Smooth muscle cell (in vitro differentiated cells): ENCODE data around the gene AMER3. TPM values are rescaled to one million over a fixed set of nuclear protein-coding genes. Genes with fewer than 3 reads are reported as not detected.

Experiments
- DNase-seq: peaks from one replicate; lab custom pipeline; 2025; ENCODE audit not compliant: unreplicated experiment; lab: John Stamatoyannopoulos, UW
- H2AFZ ChIP-seq: fragments of 200-600 bp; sonication (generic); 2 replicates; pipeline ENCODE4 v1.6.0; 2016; ENCODE audit warnings: antibody characterized with exemption, low read depth, mild to moderate bottlenecking
- H3F3A ChIP-seq: fragments of 200-600 bp; sonication (generic); 2 replicates; pipeline ENCODE4 v1.6.0; 2017; ENCODE audit warnings: antibody characterized with exemption, low read depth
- H3K27ac ChIP-seq: fragments of 200-600 bp; sonication (generic); 2 replicates; pipeline ENCODE4 v1.5.1; 2016; ENCODE audit warnings: low read depth, mild to moderate bottlenecking
- H3K27me3 ChIP-seq: fragments of 200-600 bp; sonication (generic); 2 replicates; pipeline ENCODE4 v1.6.1; 2016; ENCODE audit warnings: low read depth, mild to moderate bottlenecking
- H3K36me3 ChIP-seq: fragments of 200-600 bp; sonication (generic); 2 replicates; pipeline ENCODE4 v1.5.1; 2016; ENCODE audit warnings: low read depth
- H3K4me1 ChIP-seq: fragments of 200-600 bp; sonication (generic); 2 replicates; pipeline ENCODE4 v1.5.1; 2016; ENCODE audit warnings: low read depth
- H3K4me2 ChIP-seq: fragments of 200-600 bp; sonication (generic); 2 replicates; pipeline ENCODE4 v1.6.0; 2016; ENCODE audit warnings: mild to moderate bottlenecking
- H3K4me3 ChIP-seq: fragments of 200-600 bp; sonication (generic); 2 replicates; pipeline ENCODE4 v1.5.1; 2016; ENCODE audit warnings: mild to moderate bottlenecking
- H3K79me2 ChIP-seq: fragments of 200-600 bp; sonication (generic); 2 replicates; pipeline ENCODE4 v1.6.0; 2016; ENCODE audit warnings: low read depth, mild to moderate bottlenecking
- H3K9ac ChIP-seq: fragments of 200-600 bp; sonication (generic); 2 replicates; pipeline ENCODE4 v1.6.0; 2016; ENCODE audit warnings: low read depth
- H3K9me3 ChIP-seq: fragments of 200-600 bp; sonication (generic); replicated peaks from 2 replicates; pipeline ENCODE4 v1.5.1; 2016; ENCODE audit warnings: low read depth
- H4K20me1 ChIP-seq: fragments of 200-600 bp; sonication (generic); 2 replicates; pipeline ENCODE4 v1.6.0; 2016; ENCODE audit warnings: low read depth
- WGBS: methylation state at CpG from one replicate; pipeline ENCODE4 v1.1.7; 2016; ENCODE audit warnings: low lambda C conversion rate; 5-methylcytosine and 5-hydroxymethylcytosine counted together
- polyA plus RNA-seq: library from polyadenylated mRNA; unstranded; fragments of >200 nt; fragmentation: Nextera tagmentation; extraction: Ambion mirVana; gene quantifications from 2 replicates; pipeline ENCODE4 v1.2.1, GENCODE V29; 2016
- total RNA-seq: library from RNA; depleted of rRNA; stranded (reverse); fragments of >200 nt; gene quantifications from 2 replicates; pipeline ENCODE4 v1.2.3, GENCODE V29; 2014
- TF ChIP-seq, protein P1 (sequence below): fragments of 200-600 bp; sonication (generic); IDR thresholded peaks from 2 replicates; pipeline ENCODE4 v1.5.1; 2017; ENCODE audit warnings: borderline replicate concordance, mild to moderate bottlenecking, antibody characterized with exemption; ENCODE audit not compliant: insufficient read depth, poor library complexity, severe bottlenecking

Gene AMER3
- total and polyA plus RNA-seq, 2 experiments from 2014 or later = not detected

DNA sequence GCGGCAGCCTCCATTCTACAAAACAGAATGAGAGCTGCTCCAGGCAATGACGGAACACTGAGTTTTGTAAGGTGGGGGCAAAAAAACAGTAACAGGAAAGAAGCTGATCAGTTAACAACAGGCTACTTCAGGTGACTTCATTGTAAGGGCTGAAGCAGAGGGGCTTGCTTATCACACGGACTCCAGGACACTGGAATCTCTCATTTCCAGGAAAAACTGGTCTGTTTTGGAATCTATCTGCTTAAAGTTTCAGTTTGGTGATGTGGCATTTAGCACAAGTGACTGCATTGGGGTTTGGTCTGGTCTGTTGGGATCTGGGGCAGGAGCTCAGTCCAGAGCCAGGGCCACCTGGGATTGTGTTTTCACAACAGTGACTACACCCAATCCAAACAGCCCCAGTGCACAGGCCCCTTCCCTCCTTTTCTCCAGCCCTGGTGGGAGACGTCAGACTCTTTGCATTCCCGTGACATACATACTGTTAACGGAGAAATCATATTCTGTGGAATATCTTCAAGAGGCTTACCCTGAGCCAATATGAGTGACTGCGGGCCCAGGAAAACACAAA, 14.1 kb downstream of the AMER3 start:
- no peak overlapping the region for H3K9ac ChIP-seq
- H3K4me2 ChIP-seq = no peak overlapping the region
- H2AFZ ChIP-seq = no peak overlapping the region
- no peak overlapping the region for H3K27ac ChIP-seq
- H3K27me3 ChIP-seq = no peaks in the 10 kb centered on the region
- H4K20me1 ChIP-seq = no peaks in the 10 kb centered on the region
- no peaks in the 10 kb centered on the region for H3F3A ChIP-seq
- no peaks in the 10 kb centered on the region for H3K36me3 ChIP-seq
- H3K4me1 ChIP-seq = no peaks in the 10 kb centered on the region
- H3K79me2 ChIP-seq = no peaks in the 10 kb centered on the region
- WGBS = 80% methylated on average over 7 of the region's 7 CpGs
- no peak overlapping the region for H3K4me3 ChIP-seq
- TF ChIP-seq, protein P1, sequence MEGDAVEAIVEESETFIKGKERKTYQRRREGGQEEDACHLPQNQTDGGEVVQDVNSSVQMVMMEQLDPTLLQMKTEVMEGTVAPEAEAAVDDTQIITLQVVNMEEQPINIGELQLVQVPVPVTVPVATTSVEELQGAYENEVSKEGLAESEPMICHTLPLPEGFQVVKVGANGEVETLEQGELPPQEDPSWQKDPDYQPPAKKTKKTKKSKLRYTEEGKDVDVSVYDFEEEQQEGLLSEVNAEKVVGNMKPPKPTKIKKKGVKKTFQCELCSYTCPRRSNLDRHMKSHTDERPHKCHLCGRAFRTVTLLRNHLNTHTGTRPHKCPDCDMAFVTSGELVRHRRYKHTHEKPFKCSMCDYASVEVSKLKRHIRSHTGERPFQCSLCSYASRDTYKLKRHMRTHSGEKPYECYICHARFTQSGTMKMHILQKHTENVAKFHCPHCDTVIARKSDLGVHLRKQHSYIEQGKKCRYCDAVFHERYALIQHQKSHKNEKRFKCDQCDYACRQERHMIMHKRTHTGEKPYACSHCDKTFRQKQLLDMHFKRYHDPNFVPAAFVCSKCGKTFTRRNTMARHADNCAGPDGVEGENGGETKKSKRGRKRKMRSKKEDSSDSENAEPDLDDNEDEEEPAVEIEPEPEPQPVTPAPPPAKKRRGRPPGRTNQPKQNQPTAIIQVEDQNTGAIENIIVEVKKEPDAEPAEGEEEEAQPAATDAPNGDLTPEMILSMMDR = no peak
- DNase-seq = no peak
- no peaks in the 10 kb centered on the region for H3K9me3 ChIP-seq

DNA sequence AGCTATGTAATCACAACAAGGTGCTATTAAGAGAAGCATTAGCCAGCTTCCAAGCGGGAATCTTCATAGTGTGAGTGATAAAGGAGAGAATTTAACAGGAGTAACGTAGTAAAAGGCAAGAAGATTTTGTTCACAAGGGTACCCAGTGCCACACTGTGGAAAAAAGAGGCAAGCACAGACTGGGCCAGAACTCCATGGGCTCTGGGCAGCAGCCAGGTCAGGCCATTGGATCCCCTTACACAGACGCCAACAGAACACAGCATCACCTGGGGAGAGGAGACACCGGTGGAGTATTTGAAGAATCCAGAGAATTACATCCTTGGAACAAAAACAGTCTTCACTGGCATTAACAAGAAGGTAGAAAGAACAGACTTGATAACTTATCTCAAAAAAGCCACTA, 21.2 kb downstream of the AMER3 start:
- Histone ChIP-seq H3K4me3 (no peak overlapping the region), H3K4me1 (no peaks in the 10 kb centered on the region), H3K36me3 (no peaks in the 10 kb centered on the region), H4K20me1 (no peaks in the 10 kb centered on the region), H3K79me2 (no peaks in the 10 kb centered on the region), H3K27ac (no peak overlapping the region), H3K27me3 (no peaks in the 10 kb centered on the region), H3K9me3 (no peaks in the 10 kb centered on the region), H3F3A (no peaks in the 10 kb centered on the region), H2AFZ (no peak overlapping the region), H3K4me2 (no peak overlapping the region), H3K9ac (no peak overlapping the region)
- 45% methylated on average over 4 of the region's 4 CpGs for WGBS
- TF ChIP-seq, protein P1 = no peak
- no peak for DNase-seq

DNA sequence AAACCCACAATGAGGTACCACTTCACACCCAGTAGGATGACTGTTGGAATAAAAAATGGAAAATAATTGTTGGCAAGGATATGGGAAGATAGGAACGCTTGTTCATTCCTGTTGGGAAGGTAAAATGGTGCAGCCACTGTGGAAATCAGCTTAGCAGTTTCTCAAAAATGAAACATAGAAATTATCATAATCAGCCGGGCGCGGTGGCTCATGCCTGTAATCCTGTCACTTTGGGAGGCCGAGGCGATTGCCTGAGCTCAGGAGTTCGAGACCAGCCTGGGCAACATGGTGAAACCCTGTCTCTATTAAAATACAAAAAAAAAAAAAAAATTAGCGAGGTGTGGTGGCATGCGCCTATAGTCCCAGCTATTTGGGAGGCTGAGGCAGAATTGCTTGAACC, 23.4 kb downstream of the AMER3 start:
- no peaks in the 10 kb centered on the region for H3K79me2 ChIP-seq
- H3K4me2 ChIP-seq = no peak overlapping the region
- no peaks in the 10 kb centered on the region for H3K9me3 ChIP-seq
- no peaks in the 10 kb centered on the region for H3K36me3 ChIP-seq
- no peak overlapping the region for H3K4me3 ChIP-seq
- H4K20me1 ChIP-seq = no peaks in the 10 kb centered on the region
- DNase-seq = no peak
- H2AFZ ChIP-seq = no peak overlapping the region
- H3K9ac ChIP-seq = no peak overlapping the region
- TF ChIP-seq, protein P1 = no peak
- H3F3A ChIP-seq = no peaks in the 10 kb centered on the region
- H3K4me1 ChIP-seq = no peaks in the 10 kb centered on the region
- H3K27me3 ChIP-seq = no peaks in the 10 kb centered on the region
- H3K27ac ChIP-seq = no peak overlapping the region
- 95% methylated on average over 9 of the region's 9 CpGs for WGBS

DNA sequence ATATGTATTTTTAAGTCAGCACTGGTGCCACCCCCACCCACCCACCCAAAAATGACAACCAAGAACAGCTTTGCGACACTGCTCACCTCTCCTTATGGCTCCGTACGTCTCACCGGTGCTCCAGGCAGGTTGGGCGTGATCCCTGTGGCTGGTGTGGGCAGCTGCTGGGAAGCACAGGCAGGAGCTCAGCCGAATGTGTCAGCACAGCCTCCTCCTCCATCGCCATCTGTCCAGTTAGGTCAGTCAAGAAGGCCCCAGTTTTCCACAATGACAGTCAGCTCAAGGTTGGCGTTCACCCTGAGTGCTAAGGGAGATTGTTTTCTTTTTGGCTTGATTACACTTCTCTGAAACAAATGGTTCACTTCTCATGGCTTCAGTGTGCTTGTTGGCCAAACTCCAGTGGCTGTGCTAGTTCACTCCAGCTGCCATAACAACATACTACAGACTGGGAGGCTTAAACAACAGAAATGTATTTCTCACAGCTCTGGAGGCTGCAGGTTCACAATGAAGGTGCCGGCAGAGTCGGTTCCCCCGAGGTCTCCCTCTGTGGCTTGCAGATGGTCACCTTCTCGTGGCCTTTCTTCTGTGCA, 30.2 kb downstream of the AMER3 start:
- 94% methylated on average over 12 of the region's 12 CpGs for WGBS

More for the DNA sequence above, 30.2 kb downstream of the AMER3 start:
- no peaks in the 10 kb centered on the region for H3K9me3 ChIP-seq
- DNase-seq = no peak
- H3K79me2 ChIP-seq = no peaks in the 10 kb centered on the region
- no peak overlapping the region for H3K4me2 ChIP-seq
- no peaks in the 10 kb centered on the region for H4K20me1 ChIP-seq
- no peaks in the 10 kb centered on the region for H3K36me3 ChIP-seq
- TF ChIP-seq, protein P1 = no peak
- no peaks in the 10 kb centered on the region for H3K4me1 ChIP-seq
- no peak overlapping the region for H3K9ac ChIP-seq
- no peaks in the 10 kb centered on the region for H3K27me3 ChIP-seq
- no peak overlapping the region for H3K4me3 ChIP-seq
- no peak overlapping the region for H2AFZ ChIP-seq
- H3K27ac ChIP-seq = no peak overlapping the region
- no peaks in the 10 kb centered on the region for H3F3A ChIP-seq
